ENCODE data around the gene OMG. TPM values are rescaled to one million over a fixed set of nuclear protein-coding genes. Genes with fewer than 3 reads are reported as not detected.

Gene OMG
- total and polyA plus RNA-seq, 2 donors (not counting 1 experiment from before 2014, with no cell fraction given): 17.3 to 26.8 TPM

DNA sequence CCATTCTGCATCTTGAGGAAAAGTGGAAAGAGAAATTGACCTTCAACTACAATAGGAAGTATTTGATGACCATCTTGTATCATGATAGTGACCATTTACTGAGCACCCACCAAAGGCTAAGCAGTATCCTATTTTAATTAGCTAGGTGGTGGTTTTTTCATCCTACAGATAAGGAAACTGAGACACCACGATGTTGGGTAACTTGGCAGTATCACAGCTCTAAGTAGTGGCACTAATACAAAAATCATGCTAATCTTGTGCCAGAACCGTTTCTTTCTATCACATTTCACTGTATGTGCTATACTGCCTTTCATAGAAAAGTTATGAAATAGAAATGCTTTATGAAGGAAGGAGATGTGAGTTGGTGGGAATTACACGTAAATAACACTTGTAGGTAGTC is 14.5 kb upstream of the OMG start:
- no peaks in the 10 kb centered on the region for H3K4me1 ChIP-seq (ENCODE audit: control insufficient read depth, extremely low read depth, insufficient read depth, low read length)
- no peaks in the 10 kb centered on the region for H3K36me3 ChIP-seq (ENCODE audit: control insufficient read depth, insufficient read depth, low read length)
- H3K9ac ChIP-seq (ENCODE audit: insufficient read depth, low read length): no peak overlapping the region
- no peaks in the 10 kb centered on the region for H3K9me3 ChIP-seq (ENCODE audit: control insufficient read depth, insufficient read depth, low read depth, low read length)
- H3K27ac ChIP-seq (ENCODE audit: insufficient read depth, low read length): no peak overlapping the region
- H3K79me2 ChIP-seq (ENCODE audit: control insufficient read depth, insufficient read depth, low read length): no peaks in the 10 kb centered on the region
- H3K4me3 ChIP-seq (replicated peaks in 1 of 4; ENCODE audit: control extremely low read depth in 1 of 4, insufficient read depth in 1 of 4, low read depth in 3 of 4, low read length in 4 of 4): no peak overlapping the region
- DNase-seq (ENCODE audit: low read depth in 2 of 2): no peak
- no peak for TF ChIP-seq EZH2 (IDR thresholded peaks at IDR 0.05; ENCODE audit: low read length, missing control alignments)
- TF ChIP-seq, protein P1, sequence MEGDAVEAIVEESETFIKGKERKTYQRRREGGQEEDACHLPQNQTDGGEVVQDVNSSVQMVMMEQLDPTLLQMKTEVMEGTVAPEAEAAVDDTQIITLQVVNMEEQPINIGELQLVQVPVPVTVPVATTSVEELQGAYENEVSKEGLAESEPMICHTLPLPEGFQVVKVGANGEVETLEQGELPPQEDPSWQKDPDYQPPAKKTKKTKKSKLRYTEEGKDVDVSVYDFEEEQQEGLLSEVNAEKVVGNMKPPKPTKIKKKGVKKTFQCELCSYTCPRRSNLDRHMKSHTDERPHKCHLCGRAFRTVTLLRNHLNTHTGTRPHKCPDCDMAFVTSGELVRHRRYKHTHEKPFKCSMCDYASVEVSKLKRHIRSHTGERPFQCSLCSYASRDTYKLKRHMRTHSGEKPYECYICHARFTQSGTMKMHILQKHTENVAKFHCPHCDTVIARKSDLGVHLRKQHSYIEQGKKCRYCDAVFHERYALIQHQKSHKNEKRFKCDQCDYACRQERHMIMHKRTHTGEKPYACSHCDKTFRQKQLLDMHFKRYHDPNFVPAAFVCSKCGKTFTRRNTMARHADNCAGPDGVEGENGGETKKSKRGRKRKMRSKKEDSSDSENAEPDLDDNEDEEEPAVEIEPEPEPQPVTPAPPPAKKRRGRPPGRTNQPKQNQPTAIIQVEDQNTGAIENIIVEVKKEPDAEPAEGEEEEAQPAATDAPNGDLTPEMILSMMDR (conservative IDR thresholded peaks at IDR 0.05 in 1 of 2, IDR thresholded peaks at IDR 0.05 in 1 of 2; ENCODE audit: low read depth in 1 of 2, low read length in 2 of 2): no peak
- no peak overlapping the region for H3K4me2 ChIP-seq (ENCODE audit: extremely low read depth, insufficient read depth, low read length)
- H3K27me3 ChIP-seq (ENCODE audit: control insufficient read depth, insufficient read depth, low read length): no peaks in the 10 kb centered on the region
- H4K20me1 ChIP-seq (ENCODE audit: control insufficient read depth, extremely low read depth, insufficient read depth, low read length): no peaks in the 10 kb centered on the region
- no peak overlapping the region for H2AFZ ChIP-seq (ENCODE audit: low read length)

DNA sequence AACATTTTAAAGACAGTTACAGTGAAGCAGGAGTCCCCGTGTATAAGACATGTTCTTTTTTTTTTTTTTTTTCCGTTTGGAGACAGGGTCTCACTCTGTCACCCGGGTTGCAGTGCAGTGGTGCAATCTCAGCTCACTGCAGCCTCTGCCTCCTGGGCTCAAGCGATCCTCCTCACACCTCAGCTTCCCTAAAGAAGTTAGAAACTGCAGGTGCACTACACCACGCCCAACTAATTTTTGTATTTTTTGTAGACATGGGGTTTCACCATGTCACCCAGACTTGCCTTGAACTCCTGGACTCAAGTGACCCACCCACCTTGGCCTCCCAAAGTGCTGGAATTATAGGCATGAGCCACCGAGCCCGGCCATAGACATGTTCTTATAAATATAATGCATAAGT is 13.8 kb upstream of the OMG start:
- Histone ChIP-seq H3K79me2 (ENCODE audit: control insufficient read depth, insufficient read depth, low read length) (no peaks in the 10 kb centered on the region), H3K27me3 (ENCODE audit: control insufficient read depth, insufficient read depth, low read length) (no peaks in the 10 kb centered on the region), H3K36me3 (ENCODE audit: control insufficient read depth, insufficient read depth, low read length) (no peaks in the 10 kb centered on the region), H4K20me1 (ENCODE audit: control insufficient read depth, extremely low read depth, insufficient read depth, low read length) (no peaks in the 10 kb centered on the region), H3K9me3 (ENCODE audit: control insufficient read depth, insufficient read depth, low read depth, low read length) (no peaks in the 10 kb centered on the region), H3K27ac (ENCODE audit: insufficient read depth, low read length) (no peak overlapping the region), H3K4me2 (ENCODE audit: extremely low read depth, insufficient read depth, low read length) (no peak overlapping the region), H2AFZ (ENCODE audit: low read length) (no peak overlapping the region), H3K4me3 (replicated peaks in 1 of 4; ENCODE audit: control extremely low read depth in 1 of 4, insufficient read depth in 1 of 4, low read depth in 3 of 4, low read length in 4 of 4) (no peak overlapping the region), H3K4me1 (ENCODE audit: control insufficient read depth, extremely low read depth, insufficient read depth, low read length) (no peaks in the 10 kb centered on the region), H3K9ac (ENCODE audit: insufficient read depth, low read length) (no peak overlapping the region)
- no peak for TF ChIP-seq EZH2 (IDR thresholded peaks at IDR 0.05; ENCODE audit: low read length, missing control alignments)
- TF ChIP-seq, protein P1 (conservative IDR thresholded peaks at IDR 0.05 in 1 of 2, IDR thresholded peaks at IDR 0.05 in 1 of 2; ENCODE audit: low read depth in 1 of 2, low read length in 2 of 2): no peak
- no peak for DNase-seq (ENCODE audit: low read depth in 2 of 2)

DNA sequence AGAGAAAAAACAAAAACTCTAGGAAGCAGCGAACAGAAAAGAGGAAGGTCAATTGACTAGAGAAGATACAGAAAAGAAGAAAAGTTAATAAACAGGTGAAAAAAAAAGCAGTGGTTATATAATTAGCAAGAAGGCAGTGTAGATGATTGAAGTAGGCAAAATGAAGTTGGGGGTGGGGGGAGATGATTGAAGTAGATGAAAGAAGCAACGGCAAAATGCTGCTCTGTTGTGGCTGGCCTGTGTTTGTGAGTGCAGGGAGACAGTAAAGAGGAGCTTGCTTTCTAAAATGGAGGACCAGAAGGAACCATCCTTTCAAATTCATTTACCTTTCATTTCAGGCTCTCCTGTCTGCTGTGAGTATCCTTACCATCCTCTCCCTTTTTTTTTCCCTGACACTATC is 13.2 kb upstream of the OMG start:
- Histone ChIP-seq H3K9ac (ENCODE audit: insufficient read depth, low read length) (no peak overlapping the region), H3K4me3 (replicated peaks in 1 of 4; ENCODE audit: control extremely low read depth in 1 of 4, insufficient read depth in 1 of 4, low read depth in 3 of 4, low read length in 4 of 4) (no peak overlapping the region), H3K4me1 (ENCODE audit: control insufficient read depth, extremely low read depth, insufficient read depth, low read length) (no peaks in the 10 kb centered on the region), H2AFZ (ENCODE audit: low read length) (no peak overlapping the region), H3K9me3 (ENCODE audit: control insufficient read depth, insufficient read depth, low read depth, low read length) (no peaks in the 10 kb centered on the region), H3K4me2 (ENCODE audit: extremely low read depth, insufficient read depth, low read length) (no peak overlapping the region), H3K27me3 (ENCODE audit: control insufficient read depth, insufficient read depth, low read length) (no peaks in the 10 kb centered on the region), H3K79me2 (ENCODE audit: control insufficient read depth, insufficient read depth, low read length) (no peaks in the 10 kb centered on the region), H3K27ac (ENCODE audit: insufficient read depth, low read length) (no peak overlapping the region), H4K20me1 (ENCODE audit: control insufficient read depth, extremely low read depth, insufficient read depth, low read length) (no peaks in the 10 kb centered on the region), H3K36me3 (ENCODE audit: control insufficient read depth, insufficient read depth, low read length) (no peaks in the 10 kb centered on the region)
- no peak for DNase-seq (ENCODE audit: low read depth in 2 of 2)
- TF ChIP-seq, protein P1 (conservative IDR thresholded peaks at IDR 0.05 in 1 of 2, IDR thresholded peaks at IDR 0.05 in 1 of 2; ENCODE audit: low read depth in 1 of 2, low read length in 2 of 2): no peak
- TF ChIP-seq EZH2 (IDR thresholded peaks at IDR 0.05; ENCODE audit: low read length, missing control alignments): no peak
